NCI-H82 treated with DMSO at 0.1 percent for 48 hours (cell line): ENCODE data around the gene SSU72.
"Not testable (repeated sequence)": the region's sequence is repeated elsewhere in the genome, so short reads cannot be mapped to it uniquely, and the experiment has no call there.

Source experiments
- DNase-seq: peaks from one replicate; lab custom pipeline; 2025; ENCODE audit not compliant: unreplicated experiment; lab: John Stamatoyannopoulos, UW

SSU72 gene

DNA sequence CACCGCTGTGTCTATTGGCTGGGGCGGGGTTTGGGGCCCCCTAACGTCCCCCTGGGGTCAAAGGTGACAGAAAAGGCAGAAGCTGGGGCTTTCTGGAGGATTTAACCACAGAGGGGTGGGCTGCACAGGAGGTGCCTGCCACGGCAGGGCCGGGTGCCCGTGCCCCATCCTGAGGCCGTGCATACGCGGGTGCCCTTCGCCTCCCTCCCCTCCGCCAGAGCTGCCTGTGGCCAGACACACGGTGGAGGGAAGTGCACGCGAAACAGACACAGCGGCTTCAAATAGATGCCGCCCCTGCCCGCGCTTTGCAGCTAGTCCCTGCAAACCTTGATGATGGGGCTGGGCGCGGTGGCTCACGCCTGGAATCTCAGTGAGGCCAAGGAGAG, 65.2 kb downstream of the SSU72 start:
- DNase-seq: not testable (repeated sequence)

DNA sequence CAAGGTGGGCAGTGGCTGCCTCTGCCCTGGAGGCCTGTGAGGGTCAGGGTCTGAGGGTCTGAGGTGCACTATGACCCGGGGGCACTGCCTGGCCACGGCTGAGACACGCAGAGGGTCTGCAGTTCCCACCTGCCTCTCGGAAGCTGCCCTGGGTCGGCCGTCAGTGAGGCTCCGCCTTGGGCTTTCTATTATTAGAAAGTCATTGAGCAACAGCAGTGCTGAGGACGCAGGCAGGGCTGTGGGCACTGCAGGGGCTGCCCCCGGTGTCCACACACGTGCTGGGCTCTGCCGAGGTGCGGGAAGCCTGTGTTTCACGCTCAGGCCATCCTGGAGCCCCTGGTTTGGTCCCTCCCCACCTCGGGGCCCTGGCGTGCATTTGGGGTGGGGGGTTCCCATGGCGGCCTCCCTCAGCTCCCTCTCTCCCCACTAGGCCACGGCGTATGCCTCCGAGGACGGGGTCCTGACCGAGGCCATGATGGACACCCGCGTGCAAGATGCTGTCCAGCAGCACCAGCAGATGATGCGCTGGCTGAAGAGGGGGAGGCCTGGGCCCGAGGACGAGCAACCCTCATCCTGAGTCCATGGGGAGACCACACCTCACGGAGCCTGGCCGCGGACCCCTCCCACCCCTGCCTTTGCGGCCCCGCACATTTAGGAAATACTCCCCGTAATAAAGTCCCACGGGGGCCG, 65.7 kb downstream of the SSU72 start:
- not testable (repeated sequence) for DNase-seq

DNA sequence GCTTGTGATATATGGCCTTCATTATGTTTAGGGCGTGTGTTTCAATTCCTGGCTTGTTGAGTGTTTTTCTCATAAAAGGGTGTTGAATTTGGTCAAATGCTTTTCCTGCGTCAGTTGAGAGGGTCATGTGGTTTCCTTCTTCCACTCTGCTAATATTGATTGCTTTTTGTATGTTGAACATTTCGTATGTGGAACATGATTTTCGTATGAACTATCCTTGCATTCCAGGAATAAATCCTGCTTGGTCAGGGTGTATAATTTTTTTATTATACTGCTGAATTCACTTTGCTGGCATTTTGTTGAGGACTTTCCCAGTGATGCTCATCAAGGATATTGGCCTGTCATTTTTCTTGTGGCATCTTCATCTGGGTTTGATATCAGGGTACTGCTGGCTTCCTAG, 67.4 kb downstream of the SSU72 start:
- DNase-seq: no peak

GRCh38 chr1:1505801-1506200, 68.9 kb downstream of the SSU72 start:
- DNase-seq: not testable (repeated sequence)

DNA sequence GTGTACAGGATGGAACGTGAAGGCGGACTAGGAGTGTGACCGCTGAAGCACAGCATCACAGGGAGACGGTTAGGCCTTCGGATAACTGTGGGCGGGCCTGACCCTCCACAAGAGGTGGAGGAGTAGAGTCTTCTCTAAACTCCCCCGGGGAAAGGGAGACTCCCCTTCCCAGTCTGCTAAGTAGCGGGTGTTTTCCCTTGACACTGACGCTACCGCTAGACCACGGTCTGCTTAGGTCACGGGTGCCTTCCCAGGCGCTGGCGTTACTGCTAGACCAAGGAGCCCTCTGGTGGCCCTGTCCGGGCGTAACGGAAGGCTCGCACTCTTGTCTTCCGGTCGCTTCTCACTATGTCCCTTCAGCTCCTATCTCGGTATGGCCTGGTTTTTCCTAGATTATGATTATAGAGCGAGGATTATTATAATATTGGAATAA, 69.3 kb downstream of the SSU72 start:
- peak; percentile 14 for DNase-seq

- DNase-seq: peak; percentile 67
These were observed 69.8 kb downstream of the SSU72 start for GRCh38 chr1:1504777-1505365.

DNA sequence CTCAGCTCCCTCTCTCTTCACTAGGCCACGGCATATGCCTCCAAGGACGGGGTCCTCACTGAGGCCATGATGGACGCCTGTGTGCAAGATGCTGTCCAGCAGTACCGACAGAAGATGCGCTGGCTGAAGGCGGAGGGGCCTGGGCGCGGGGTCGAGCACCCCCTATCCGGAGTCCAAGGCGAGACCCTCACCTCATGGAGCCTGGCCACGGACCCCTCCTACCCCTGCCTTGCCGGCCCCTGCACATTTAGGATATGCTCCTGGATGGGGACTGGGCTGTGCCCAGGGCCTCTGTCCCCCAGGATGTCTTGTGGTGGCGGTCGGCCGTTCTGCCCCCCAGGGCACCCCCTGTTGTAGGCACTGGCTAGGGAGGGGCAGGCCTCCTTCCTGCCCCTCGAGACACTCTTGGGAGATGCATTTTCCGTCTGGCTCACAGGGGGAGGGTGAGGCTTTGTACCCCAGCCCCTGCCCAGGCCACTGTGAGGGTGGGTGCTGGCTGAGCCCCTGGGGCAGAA, 79.1 kb downstream of the SSU72 start:
- not testable (repeated sequence) for DNase-seq

- not testable (repeated sequence) for DNase-seq
These were observed 80.4 kb downstream of the SSU72 start for GRCh38 chr1:1494311-1494710.
